K562 (cell line): Measurements from ENCODE around the gene H3-3A. TPM values are rescaled to one million over a fixed set of nuclear protein-coding genes. Genes with fewer than 3 reads are reported as not detected.

ENCODE experiments used
- ARHGAP35 ChIP-seq: fragments of 450-650 bp; IDR thresholded peaks from 2 replicates; pipeline ENCODE4 v1.6.1; 2018; ENCODE audit not compliant: partially characterized antibody
- BCL6 ChIP-seq: fragments of 250-450 bp; sonication (Bioruptor Pico); IDR thresholded peaks from 2 replicates; pipeline ENCODE4 v1.4.0; 2020
- CBX1 ChIP-seq: sonication (generic); IDR thresholded peaks from 2 replicates; pipeline ENCODE4 v1.6.1; 2016; ENCODE audit warnings: antibody characterized with exemption, low read depth, mild to moderate bottlenecking
- CBX5 ChIP-seq: IDR thresholded peaks from 2 replicates; pipeline ENCODE4 v1.6.1; 2014; ENCODE audit warnings: low read depth, borderline replicate concordance
- CHD1 ChIP-seq: fragments of 200-600 bp; sonication (generic); IDR thresholded peaks from one replicate; pipeline ENCODE4 v1.6.1; 2012; ENCODE audit warnings: mild to moderate bottlenecking, moderate library complexity, low read length, inconsistent platforms
- ELF1 ChIP-seq: fragments of 200-800 bp; sonication (Bioruptor generic); IDR thresholded peaks from 2 replicates; pipeline ENCODE4 v1.6.1; 2016; ENCODE audit warnings: missing genetic modification characterization, missing compliant biosample characterization
- KDM2B ChIP-seq: fragments of 250-450 bp; sonication (Bioruptor Pico); IDR thresholded peaks from 2 replicates; pipeline ENCODE4 v1.8.0; 2021; ENCODE audit warnings: mild to moderate bottlenecking, moderate library complexity
- KDM4B ChIP-seq, 2 experiments: fragments of 450-650 bp in 1 of 2; sonication (generic) in 1 of 2; IDR thresholded peaks; 2 replicates each; pipeline ENCODE4 v1.6.1; 2016 to 2017; ENCODE audit warnings: borderline replicate concordance in 2 of 2, antibody characterized with exemption in 1 of 2, low read depth in 1 of 2, mild to moderate bottlenecking in 1 of 2
- KDM5B ChIP-seq: fragments of 200-600 bp; sonication (generic); IDR thresholded peaks from 2 replicates; pipeline ENCODE4 v1.6.1; 2012; ENCODE audit warnings: low read depth, mild to moderate bottlenecking, moderate library complexity, low read length, control low read depth, inconsistent platforms; ENCODE audit not compliant: insufficient replicate concordance
- MEIS2 ChIP-seq: fragments of 450-650 bp; IDR thresholded peaks from 2 replicates; pipeline ENCODE4 v1.6.1; 2014; ENCODE audit warnings: mild to moderate bottlenecking; ENCODE audit not compliant: partially characterized antibody
- MIER1 ChIP-seq: fragments of 450-650 bp; IDR thresholded peaks from 2 replicates; pipeline ENCODE4 v1.6.1; 2016; ENCODE audit warnings: antibody characterized with exemption, mild to moderate bottlenecking, low read depth
- NELFE ChIP-seq: IDR thresholded peaks from 2 replicates; pipeline ENCODE4 v1.6.1; 2011; ENCODE audit warnings: mild to moderate bottlenecking; ENCODE audit not compliant: insufficient read depth, insufficient read length
- NR4A1 ChIP-seq, 2 experiments: fragments of 250-450 bp in 1 of 2; fragments of 450-650 bp in 1 of 2; sonication (Bioruptor Pico) in 1 of 2; IDR thresholded peaks; 2 replicates each; pipeline versions ENCODE4 v1.4.0 to v1.6.1; 2016 to 2020; ENCODE audit warnings: mild to moderate bottlenecking in 2 of 2, missing compliant biosample characterization in 1 of 2, missing genetic modification characterization in 1 of 2, moderate library complexity in 1 of 2
- PTRF ChIP-seq: fragments of 450-650 bp; IDR thresholded peaks from 2 replicates; pipeline ENCODE4 v1.6.1; 2016; ENCODE audit warnings: mild to moderate bottlenecking, missing genetic modification characterization, missing compliant biosample characterization
- RBBP5 ChIP-seq: fragments of 200-600 bp; sonication (generic); IDR thresholded peaks from 2 replicates; pipeline ENCODE4 v1.6.1; 2012; ENCODE audit warnings: borderline replicate concordance, mild to moderate bottlenecking, low read length, control low read depth, inconsistent platforms; ENCODE audit not compliant: insufficient read depth, poor library complexity, severe bottlenecking
- SMARCA5 ChIP-seq: fragments of 450-650 bp; IDR thresholded peaks from 2 replicates; pipeline ENCODE4 v1.6.1; 2016
- ZNF280A ChIP-seq: fragments of 450-650 bp; IDR thresholded peaks from 2 replicates; pipeline ENCODE4 v1.6.1; 2018; ENCODE audit warnings: mild to moderate bottlenecking, low read depth; ENCODE audit not compliant: partially characterized antibody
- ZNF41 ChIP-seq: fragments of 250-450 bp; sonication (Bioruptor Pico); conservative IDR thresholded peaks from 2 replicates; pipeline ENCODE4 v1.4.0; 2020; ENCODE audit warnings: mild to moderate bottlenecking
- polyA plus RNA-seq, 8 experiments: library from polyadenylated mRNA; depleted of rRNA in 4 of 8; stranded (reverse) in 5 of 8; unstranded in 3 of 8; fragments of >200 nt; fragmentation: Nextera tagmentation in 2 of 8; fragmentation: Illumina TruSeq in 1 of 8; extraction: Ambion mirVana in 2 of 8; extraction: Trizol in 1 of 8; gene quantifications; 2 replicates each; pipeline versions ENCODE4 v1.2.1 to v1.2.3, GENCODE V29; 2011 to 2014; ENCODE audit warnings: inconsistent platforms in 1 of 8, missing spikeins in 1 of 8
- total RNA-seq, 7 experiments: library from RNA; depleted of rRNA in 6 of 7; stranded (reverse); fragments of >200 nt in 6 of 7; fragmentation: Illumina TruSeq in 2 of 7; extraction: Trizol in 2 of 7; gene quantifications; 2 replicates each; pipeline versions ENCODE4 v1.2.1 to v1.2.3, GENCODE V29; 2011 to 2021; ENCODE audit warnings: low replicate concordance in 1 of 7
- TF ChIP-seq, protein P1 (sequence below): fragments of 450-650 bp; IDR thresholded peaks from 2 replicates; pipeline ENCODE4 v1.6.1; 2014; ENCODE audit warnings: low read depth, mild to moderate bottlenecking, moderate library complexity, borderline replicate concordance
- TF ChIP-seq, protein P2 (sequence below), 3 experiments: IDR thresholded peaks in 2 of 3; conservative IDR thresholded peaks in 1 of 3; 2 replicates each; pipeline ENCODE4 v1.5.1; 2011 to 2012; ENCODE audit warnings: low read length in 3 of 3, mild to moderate bottlenecking in 3 of 3, control low read depth in 2 of 3, improper control_type of control experiment in 1 of 3, inconsistent platforms in 1 of 3, low read depth in 1 of 3, mixed read lengths in 1 of 3, moderate library complexity in 1 of 3; ENCODE audit not compliant: insufficient read depth in 2 of 3
- TF ChIP-seq, protein P3 (sequence below): IDR thresholded peaks from 2 replicates; pipeline ENCODE4 v1.6.1; 2016; ENCODE audit warnings: missing genetic modification characterization, missing compliant biosample characterization

The H3-3A gene
- total and polyA plus RNA-seq, 9 of the 15 experiments (the other 6 are each of a cell fraction or from before 2014, with no cell fraction given) = 426 to 1,083 (median 591) TPM

GRCh38 chr1:226061841-226062557, 517 bp upstream of the H3-3A start (continued):
- TF ChIP-seq CBX1 (peak; percentile 82), MEIS2 (no peak), CHD1 (peak; percentile 53), RBBP5 (peak; percentile 79), ARHGAP35 (no peak), CBX5 (no peak), SMARCA5 (no peak), KDM2B (no peak), PTRF (tag) (no peak), ZNF280A (no peak), NELFE (no peak), BCL6 (CRISPR knock-in tag) (no peak), ZNF41 (CRISPR knock-in tag) (no peak), KDM4B (IDR thresholded peaks at IDR 0.05; ENCODE audit: borderline replicate concordance in 2 of 2, low read depth in 1 of 2) (peak in 1 of 2 experiments; percentile 84; a peak in 1 of 4 replicates), KDM5B (peak; percentile 38), NR4A1 (CRISPR knock-in tag; IDR thresholded peaks at IDR 0.05) (peak; percentile 58; the same call in 1 of the 2 replicates), NR4A1 (tag; IDR thresholded peaks at IDR 0.05) (peak; percentile 67), ELF1 (tag) (peak; percentile 44; the same call in 1 of the 2 replicates), MIER1 (no peak)
- TF ChIP-seq, protein P1, sequence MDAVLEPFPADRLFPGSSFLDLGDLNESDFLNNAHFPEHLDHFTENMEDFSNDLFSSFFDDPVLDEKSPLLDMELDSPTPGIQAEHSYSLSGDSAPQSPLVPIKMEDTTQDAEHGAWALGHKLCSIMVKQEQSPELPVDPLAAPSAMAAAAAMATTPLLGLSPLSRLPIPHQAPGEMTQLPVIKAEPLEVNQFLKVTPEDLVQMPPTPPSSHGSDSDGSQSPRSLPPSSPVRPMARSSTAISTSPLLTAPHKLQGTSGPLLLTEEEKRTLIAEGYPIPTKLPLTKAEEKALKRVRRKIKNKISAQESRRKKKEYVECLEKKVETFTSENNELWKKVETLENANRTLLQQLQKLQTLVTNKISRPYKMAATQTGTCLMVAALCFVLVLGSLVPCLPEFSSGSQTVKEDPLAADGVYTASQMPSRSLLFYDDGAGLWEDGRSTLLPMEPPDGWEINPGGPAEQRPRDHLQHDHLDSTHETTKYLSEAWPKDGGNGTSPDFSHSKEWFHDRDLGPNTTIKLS = peak; percentile 53; the same call in 1 of the 2 replicates
- TF ChIP-seq, protein P2, sequence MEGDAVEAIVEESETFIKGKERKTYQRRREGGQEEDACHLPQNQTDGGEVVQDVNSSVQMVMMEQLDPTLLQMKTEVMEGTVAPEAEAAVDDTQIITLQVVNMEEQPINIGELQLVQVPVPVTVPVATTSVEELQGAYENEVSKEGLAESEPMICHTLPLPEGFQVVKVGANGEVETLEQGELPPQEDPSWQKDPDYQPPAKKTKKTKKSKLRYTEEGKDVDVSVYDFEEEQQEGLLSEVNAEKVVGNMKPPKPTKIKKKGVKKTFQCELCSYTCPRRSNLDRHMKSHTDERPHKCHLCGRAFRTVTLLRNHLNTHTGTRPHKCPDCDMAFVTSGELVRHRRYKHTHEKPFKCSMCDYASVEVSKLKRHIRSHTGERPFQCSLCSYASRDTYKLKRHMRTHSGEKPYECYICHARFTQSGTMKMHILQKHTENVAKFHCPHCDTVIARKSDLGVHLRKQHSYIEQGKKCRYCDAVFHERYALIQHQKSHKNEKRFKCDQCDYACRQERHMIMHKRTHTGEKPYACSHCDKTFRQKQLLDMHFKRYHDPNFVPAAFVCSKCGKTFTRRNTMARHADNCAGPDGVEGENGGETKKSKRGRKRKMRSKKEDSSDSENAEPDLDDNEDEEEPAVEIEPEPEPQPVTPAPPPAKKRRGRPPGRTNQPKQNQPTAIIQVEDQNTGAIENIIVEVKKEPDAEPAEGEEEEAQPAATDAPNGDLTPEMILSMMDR (IDR thresholded peaks at IDR 0.05 in 2 of 3, conservative IDR thresholded peaks at IDR 0.05 in 1 of 3; ENCODE audit: insufficient read depth in 2 of 3, low read depth in 1 of 3, low read length in 3 of 3) = no peak
- TF ChIP-seq, protein P3, sequence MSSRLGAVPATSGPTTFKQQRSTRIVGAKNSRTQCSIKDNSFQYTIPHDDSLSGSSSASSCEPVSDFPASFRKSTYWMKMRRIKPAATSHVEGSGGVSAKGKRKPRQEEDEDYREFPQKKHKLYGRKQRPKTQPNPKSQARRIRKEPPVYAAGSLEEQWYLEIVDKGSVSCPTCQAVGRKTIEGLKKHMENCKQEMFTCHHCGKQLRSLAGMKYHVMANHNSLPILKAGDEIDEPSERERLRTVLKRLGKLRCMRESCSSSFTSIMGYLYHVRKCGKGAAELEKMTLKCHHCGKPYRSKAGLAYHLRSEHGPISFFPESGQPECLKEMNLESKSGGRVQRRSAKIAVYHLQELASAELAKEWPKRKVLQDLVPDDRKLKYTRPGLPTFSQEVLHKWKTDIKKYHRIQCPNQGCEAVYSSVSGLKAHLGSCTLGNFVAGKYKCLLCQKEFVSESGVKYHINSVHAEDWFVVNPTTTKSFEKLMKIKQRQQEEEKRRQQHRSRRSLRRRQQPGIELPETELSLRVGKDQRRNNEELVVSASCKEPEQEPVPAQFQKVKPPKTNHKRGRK (tag) = no peak
